Cerebellar cortex (tissue), 1 donor: ENCODE results near the gene C6orf52.

Source experiments
- DNase-seq: peaks from one replicate; pipeline ENCODE4 v3.0.0-alpha.2; 2015; ENCODE audit warnings: low spot score

C6orf52 gene

DNA sequence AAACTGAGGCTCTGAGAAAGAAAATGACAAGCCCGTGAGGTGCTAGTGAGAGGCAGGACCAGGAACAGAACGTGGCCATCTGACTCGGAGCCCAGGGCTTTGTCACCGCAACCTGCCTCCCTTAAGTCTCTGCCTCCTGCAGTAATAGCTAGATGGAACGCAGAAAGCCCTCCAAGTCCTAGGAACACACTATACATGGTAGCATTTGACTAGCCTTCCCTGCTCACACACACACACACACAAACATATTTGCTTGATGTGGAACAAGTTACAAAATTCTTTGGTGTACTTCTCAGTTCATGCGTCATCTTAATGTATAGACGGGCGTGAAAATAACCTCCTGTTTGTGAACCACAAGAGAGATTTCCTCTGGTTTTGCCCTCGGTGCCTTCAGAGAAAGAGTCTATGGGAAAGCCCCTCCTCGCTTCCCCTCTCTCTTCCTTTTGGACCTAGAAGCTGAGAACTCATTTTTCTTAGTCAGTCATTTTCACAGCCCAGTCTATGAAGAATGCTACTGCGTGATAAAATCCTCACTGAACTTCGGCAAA is 38.8 kb downstream of the C6orf52 start:
- no peak for DNase-seq

DNA sequence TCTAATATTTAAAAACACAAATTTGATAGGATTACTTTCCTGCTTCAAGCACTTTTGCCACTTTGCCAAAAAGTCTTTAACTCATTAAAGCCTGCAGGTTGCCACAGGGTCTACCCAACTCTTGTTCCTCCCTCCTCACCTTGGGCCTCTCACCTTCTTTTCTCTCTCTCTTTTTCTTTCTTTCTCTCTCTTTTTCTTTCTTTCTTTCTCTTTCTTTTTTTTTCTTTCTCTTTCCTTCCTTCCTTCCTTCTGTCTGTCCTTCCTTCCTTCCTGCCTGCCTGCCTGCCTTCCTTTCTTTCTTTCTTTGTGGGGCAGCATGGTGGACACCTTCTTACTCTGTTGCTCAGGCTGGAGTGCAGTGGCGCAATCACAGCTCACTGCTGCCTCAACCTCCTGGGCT is 50.2 kb downstream of the C6orf52 start:
- no peak for DNase-seq

DNA sequence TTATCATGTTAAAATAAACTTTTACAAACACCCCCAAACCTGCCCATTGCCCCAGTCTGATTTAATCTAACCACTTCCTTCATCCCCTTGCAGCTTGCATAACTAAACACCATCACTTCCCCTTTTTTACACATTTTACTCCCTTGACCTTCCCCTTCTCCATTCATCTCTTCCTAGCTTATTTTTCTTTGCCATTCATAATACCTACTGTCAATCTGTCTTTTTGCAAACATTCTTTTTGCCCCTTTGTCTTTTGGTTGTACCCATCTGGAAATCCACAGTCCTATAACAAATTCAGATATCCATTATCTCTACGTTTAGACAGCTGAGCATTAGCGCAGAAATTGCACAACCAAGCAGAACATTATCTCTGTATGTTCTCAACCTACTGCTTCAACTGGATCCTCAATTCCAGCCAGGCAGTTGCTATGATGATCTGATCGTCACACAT is 51.2 kb downstream of the C6orf52 start:
- DNase-seq, result no peak

DNA sequence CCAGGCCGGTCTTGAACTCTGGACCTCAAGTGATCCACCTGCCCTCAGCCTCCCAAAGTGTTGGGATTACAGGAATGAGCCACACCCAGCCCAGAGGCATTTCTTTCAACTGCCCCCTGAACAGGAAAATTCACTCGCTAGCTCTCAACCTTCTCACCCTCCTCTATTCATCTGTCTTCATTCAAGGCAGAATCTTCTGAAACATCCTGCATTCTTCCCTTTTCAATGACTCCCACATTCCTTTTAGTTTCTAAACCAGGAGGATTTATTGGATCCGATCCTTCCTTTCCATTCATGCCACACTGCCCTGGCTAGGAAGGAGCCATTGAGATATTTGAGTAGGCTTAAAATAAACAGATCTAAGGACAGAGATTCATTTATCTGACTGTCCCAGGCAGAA is 52.9 kb downstream of the C6orf52 start:
- no peak for DNase-seq

DNA sequence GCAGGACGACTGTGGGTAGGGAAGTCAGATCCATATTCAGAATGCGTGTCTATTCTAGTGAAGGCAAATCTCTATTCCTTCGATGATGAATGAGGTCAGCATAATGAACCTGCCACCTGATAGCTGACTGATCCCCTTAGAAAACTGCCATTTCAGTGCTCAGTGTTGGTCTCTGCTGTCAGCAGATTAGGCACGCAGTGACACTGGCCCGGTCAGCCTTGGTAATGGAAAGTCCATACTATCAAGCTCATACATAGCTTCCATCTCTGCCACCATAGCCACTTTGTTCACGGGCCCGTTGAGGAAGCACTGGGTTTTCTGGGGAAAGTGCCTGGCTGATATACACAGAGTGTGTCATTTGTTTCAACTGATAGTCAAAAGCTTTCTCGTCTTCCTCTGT is 54.0 kb downstream of the C6orf52 start:
- no peak for DNase-seq

DNA sequence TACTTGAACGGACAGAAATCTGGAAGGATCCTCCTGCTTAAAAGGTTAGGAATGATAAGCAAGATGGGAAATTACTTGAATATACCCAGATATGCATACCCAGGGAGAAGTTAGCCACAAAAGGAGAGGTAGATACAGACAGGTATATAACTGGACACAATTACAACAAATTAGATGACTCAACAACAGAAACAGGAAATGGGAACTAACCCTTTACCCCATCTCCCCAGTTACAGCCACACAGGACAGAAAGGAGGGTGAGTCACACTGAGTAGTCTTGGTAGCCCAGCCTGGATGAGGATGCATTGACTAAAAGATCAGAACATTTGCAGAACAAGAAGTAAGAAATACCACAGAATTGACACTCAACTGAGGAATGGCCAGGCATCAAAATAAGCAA is 61.2 kb downstream of the C6orf52 start:
- DNase-seq, result no peak

DNA sequence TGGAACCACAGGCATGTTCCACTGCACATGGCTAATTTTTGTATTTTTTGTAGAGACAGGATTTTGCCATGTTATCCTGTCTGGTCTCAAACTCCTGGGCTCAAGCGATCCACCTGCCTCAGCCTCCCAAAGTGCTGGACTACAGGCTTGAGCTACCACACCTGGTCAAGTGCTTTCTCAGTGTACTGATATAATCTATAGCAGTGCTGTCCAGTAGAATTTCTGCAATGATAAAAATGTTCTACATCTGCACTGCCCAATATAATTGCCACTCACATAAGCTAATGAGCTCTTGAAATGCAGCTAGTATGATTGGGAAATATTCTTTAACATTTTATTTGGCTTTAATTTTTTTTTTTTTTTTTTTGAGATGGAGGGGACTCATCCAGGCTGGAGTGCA is 64.2 kb downstream of the C6orf52 start:
- DNase-seq, result no peak

DNA sequence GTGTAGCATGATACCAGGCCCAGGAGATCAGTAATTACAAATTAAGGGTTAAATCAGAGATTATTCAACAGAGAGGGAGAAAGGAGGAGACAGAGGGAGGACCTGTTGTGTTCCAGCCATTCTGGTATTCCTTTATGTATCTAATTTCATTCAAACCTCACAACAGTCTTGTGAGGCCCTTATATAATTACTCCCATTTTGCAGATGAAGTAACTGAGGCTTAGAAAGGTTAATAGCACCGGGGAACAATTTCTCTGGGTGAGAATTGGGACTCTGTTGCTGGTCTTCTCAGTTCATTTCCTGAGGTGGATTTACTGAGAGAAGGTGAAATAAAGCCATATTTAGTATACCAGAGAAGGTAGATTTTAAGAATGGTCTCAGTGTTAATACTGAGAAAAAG is 66.6 kb downstream of the C6orf52 start:
- DNase-seq, result no peak

DNA sequence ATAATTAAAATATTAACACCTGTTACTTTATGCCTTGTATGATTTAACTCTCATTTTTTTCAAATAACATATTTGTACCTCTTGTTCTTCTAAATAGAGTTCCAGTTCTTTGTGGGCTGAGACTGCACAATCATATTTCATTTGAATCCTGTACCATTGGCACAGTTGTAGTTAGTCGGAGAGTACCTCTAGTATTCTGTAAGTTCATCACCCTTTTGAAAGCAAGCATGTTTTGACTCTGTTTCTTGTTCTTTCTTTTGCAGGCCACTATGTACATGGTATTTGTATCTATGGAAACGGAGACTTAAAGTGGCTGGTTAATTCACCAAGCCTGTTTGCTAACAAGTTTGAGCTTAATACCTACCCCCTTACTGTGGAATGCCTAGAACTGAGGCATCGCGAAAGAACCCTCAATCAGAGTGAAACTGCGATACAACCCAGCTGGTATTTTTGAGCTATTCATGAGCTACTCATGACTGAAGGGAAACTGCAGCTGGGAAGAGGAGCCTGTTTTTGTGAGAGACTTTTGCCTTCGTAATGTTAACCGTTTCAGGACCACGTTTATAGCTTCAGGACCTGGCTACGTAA is 68.2 kb downstream of the C6orf52 start:
- no peak for DNase-seq

DNA sequence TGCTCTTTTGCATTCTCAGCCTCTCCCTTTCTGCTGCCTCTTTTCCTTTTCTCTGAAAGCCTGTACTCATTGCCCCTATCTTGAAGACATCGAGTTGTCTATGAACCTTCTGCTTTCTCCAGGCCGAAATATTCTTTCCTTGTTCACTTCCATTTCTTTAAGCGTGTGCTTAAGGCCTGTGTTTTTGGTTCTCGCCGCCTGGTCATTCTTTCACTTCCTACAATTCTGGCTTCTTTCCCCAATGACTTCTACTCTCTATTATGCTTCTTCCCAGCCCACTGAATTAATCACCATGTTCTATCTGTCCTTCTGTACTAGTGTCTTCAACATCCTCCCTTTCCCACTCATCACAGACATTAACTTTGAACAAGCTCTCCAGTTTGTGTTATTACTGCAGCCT is 69.6 kb downstream of the C6orf52 start:
- no peak for DNase-seq

DNA sequence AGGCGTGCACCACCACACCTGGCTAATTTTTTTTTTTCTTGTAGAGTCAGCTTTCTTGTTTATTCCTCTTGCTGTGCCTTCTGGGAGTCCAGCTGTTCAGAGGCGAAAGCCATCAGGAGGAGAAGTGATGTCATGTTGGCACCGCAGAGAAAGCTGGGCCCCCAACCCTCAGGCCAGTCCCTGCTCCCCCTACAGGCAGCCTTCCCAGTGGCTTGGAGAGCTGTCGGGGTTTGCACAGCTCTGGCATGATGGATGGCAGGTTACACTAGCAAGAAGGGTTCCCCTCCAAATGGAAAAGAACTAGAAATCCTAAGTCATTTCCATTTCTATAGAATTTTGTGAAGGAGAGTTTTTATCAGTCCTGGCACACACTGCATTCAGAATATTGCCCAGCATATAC is 72.6 kb downstream of the C6orf52 start:
- no peak for DNase-seq
